ENCODE data around the gene PTMA.
A peak's percentile ranks its signal among the peaks of the same experiment; 100 is the strongest.

PTMA gene

DNA sequence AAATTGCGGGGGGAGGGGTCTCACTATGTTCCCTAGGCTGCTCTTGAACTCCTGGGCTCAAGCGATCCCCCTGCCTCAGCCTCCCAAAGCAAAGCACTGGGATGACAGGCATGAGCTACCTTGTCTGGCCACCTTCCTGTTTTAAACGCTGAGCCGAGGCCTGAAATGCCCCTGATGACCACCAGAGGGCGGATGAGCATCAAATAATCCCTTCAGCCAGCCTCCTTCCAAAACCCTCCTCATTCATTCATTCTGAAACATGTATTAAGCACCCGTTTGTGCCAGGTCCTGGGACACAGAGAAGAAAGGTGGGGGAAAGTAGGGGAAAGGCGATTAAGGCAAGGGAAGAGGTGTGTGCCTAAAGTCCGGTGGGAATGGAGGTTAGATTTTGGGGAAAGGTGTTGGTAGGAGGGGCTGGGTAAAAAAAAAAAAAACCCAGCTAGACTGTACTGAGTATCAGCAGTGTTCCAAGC, 30.7 kb upstream of the PTMA start:
- peak; percentile 87 for DNase-seq

DNA sequence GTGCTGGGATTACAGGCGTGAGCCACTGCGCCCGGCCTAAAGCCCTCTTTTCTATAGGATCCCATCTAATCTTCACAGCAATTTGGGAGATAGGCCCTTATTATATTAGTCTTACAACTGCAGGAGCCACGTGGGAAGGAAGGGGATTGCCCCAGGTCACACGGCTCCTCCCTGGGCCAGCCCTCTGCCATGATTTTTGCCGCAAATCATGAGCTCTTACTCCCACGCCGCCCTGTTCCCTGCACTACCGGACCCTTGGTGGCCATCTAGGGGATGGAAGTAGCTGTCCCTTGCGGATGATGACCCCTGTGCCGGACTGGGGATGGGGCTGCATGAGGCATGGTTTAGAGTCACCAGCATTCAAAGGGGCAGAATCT, 28.4 kb upstream of the PTMA start:
- no peak for DNase-seq

DNA sequence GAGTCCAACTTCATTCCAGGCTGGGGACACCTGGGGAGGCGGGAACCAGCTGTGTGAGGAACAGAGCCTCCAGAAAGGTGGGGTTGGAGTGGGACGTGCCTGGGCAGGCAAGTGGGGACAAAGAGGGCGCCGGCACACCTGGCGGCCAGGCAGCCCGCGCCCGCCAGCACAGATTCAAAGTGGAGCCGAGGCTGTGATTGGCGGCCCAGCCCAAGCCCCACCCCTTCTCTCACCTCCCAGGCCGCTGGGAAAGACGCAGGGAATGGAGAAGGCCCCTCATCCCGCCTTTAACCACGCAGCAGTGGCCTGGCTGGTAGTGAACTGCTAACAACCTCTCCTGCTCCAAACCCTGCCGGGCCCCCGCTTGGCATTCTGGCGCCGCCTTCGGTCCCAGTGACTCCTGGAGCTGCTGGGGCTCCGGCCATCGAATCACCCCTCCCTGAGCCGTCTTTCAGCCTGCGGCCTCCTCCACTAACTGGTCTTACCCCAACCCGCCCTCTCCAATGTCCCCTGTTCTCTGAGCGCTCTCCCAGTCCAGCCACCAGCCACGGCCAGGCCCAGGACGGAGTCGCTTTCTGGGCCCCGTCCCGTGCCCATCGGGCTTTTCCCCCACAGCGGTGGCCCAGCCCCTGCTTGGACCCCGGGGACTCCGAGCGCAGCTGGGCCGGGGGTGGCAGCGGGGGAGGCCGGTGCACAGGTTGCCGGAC, 27.9 kb upstream of the PTMA start:
- DNase-seq: no peak

DNA sequence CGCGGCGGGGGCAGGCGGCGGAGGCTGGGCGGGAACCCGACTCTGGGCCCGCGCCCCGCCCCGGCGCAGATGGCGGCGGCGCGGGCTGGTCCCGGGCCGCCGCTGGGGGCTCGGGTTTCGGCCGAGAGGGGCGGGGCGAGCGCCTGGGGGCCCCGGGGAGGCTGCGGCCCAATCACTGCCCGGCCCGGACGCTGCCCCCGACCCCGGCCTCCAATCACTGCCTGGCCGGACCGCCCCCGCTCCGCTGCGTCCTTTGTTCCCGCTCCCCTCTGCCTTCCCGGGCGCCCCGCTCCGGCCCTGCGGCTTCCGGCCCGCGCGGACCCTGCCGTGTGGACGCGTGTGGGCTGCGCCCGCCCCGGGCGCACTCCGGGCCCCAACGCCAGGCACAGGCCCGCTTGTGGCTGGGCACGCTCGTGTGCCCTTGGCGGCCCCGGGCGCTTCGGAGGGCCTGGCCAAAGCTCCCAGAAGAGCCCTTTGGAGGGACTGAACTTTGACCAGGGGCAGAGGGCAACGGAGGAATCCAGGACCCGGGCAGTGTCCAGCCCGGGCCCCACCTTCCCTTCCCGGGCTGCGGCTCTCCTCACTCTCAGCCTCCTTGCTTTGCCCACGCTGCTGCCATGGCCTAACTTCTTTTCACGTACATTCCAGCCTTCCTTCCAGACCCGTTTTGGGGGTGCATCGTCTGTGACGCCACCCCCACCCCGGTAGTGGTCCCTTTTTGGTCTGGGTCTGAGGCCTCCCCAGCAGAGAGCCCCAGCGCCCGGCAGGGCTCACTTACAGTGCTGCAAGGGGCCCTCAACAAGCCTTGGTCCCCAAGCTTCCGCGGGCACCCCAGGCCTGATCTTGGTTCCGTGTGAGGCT, 27.1 kb upstream of the PTMA start:
- no peak for DNase-seq

DNA sequence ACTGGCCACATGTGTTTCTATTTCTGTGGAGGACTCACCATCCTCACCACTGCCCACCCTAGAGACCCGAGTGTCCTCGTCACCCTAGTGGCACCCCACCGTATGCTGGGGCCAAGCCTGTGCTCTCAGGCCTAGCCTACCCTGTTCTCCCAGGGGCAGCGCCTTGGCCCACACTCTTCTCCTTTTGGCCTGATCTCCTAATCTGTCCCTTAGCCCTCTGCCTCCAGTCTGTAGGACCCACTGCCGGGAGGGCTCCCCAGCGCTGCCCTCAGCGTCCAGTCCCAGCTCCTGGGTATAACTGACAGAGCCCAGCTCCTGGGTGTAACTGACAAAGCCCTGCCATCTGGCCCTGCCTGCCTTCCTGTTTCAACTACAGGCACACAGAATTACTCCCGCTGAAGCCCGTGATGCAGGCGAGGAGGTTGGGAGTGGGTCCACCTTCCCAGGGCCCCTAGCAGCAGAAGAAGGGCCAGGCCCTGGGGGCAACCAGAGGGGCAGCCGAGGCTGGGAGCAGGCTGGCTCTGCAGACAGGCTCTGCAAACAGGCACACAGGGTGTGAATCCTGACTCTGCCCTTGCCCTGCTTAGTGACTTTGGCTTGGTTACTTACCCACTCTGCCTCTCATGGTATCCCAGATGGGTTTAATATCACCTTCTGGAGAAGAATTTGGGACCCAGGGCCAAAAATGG, 25.6 kb upstream of the PTMA start:
- DNase-seq: peak; percentile 83

DNA sequence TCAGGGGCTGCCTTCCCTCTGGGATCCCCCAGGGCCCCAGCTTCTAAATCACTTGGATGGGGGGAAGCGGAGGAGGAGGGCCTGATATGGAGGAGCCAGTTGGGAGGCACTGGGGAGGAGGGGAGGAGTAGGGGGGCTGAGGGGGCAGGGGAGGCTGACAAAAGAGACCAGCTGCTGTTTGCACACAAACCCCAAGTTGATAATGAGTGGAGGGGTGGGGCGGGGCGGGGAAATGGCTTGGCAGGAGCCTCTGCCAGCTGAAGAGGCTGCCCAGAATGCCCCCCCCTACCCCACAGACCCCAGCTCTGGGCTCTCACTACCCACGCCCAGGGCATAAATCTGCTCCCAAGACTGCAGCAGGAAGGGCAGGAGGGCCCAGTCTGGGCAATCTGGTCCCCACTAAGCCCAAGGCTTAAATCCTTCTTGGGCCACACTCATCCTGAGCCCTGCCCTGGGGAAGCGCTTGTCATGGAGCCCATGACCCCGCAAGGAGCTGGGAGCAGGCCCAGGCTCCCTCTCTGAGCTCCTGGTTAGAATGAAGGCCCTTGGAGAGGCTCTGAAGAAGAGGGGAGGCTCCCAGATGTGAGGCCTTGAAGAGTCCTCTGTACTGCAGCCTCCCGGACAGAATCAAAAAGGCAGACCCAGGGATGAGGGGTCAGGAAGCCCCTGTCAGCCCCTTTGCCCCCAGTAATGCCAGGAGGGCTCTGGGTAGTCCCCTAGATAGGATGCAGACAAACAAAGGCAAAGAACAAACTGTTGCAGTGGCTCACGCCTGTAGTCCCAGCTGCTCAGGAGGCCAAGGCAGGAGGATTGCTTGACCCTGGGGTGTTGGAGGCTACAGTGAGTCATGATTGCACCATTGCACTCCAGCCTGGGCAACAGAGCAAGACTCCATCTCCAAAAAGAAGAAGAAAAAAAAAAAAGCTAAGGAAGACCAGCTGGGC, 24.8 kb upstream of the PTMA start:
- peak; percentile 82 for DNase-seq

DNA sequence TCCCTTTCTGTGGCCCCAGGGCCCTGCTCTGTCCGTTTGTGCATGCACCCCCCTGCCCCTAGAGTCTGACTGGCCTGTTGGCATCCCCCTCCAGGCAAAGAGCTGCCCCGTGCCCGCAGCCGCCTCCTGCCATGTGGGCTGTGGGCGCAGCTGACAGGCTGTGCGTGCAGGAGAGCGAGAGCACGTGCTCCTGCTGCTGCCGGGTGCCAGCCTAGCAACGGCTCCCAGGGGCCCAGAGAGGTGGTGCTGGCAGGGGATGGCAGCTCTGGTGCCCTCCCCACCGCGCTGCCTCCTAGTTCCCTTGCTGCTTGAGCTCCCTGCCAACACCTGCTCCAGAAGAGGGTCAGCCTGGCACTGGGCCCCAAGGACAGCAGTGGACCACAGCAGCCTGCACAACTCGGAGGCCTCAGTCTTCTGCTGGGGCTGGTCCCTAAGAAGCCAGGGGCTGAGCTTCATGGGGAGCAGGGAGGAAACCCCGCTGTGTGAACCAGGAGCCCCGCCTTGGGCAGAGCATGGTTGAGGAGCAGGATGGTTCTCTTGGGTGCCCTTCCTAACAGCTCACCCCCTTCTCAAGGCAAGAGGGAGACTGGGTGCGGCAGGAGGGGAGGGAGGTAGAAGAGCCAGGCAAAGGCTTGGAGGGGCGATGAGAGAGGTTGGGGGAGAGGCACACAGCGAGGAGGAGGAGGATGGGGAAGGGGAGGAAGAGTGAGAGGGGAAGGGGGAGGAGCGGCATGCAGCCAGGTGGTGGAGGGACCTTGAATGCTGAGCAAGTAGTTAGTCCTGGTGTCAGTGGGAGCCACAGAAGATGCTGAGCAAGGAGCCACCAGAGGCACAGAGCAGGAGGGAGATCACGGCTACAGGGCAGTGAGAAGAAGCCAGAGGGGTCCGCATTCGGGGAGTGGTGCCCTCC, 23.8 kb upstream of the PTMA start:
- DNase-seq: peak; percentile 75

DNA sequence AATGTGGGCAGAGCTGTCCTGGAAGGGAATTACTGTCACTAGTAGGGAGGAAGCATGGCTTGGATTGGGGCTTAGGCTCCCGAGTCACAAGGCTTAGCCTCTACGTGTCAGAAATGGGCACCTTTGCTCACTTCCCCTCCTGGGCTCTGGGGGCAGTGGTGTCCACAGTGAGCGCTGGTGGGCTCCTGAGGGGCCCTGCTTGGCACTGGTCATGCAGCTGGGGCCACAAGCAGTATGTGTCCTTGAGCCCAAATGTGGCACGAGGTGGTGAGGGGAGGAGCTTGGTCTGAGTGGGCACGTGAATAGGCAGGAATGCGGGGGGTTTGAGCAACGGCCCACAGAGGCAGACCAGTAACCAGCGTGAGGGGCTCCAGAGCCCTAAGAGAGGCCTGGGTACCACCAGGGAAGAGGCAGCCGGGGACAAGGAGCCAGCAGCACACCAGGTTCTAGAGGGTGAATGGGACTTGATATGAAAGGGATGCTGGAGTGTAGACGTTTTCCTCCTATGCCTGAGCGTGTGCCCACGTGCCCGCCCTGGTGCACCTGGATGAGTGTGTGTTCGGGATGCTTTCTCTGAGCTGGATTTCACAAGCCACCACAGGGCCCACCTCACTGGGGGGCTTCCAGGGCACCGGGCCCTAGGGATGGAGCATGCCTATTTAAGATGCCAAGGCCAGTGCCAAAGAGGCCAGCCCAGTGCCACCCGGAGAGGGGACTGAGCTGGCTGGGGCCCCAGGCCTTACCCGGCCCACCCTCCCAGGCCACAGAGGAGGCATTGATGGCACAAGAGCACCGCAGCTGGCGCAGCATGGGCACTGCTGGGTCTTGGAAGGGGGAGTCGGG, 22.8 kb upstream of the PTMA start:
- DNase-seq: peak; percentile 34

DNA sequence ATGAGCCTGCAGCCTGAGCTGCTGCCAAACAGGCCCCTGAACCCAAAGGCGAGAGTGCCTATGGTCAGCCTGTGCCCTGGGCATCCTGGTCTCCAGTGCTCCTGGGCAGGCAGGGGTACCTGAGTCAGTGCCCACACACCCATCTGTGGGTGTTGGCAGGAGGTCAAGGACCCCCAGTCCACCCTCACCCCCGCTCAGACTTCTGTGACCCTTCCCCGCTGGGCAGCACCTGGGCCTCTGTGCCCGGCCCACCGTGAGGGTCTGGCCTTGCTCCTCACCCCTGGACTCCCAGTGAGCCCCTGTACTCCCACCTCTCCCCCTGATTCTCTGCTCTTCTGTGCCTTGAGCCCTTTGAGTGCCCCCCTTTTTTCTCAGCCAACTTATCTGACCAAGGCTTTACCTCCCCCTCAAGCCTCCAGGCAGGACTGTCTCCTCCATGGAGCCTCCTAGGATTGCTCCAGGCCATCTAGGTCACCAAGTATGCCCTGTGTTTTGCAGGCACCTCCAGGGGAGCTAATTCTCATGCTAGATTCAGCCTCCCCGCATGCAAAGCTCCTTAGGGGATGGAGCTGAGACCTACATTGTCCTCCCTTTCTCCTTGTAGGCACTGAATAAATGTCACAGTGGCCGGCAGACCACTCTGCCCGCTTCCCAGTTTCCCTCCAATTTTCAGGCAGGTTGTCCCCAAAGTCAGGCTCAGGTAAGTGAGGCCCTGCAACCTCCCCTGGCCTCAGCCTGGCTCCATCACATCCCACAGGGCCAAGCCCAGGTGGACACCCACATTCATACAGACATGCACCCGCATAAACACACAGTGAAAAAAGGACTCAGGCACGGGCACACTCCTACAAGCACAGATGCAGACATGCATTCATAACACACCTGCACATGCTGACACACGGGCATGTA, 21.9 kb upstream of the PTMA start:
- DNase-seq: no peak

DNA sequence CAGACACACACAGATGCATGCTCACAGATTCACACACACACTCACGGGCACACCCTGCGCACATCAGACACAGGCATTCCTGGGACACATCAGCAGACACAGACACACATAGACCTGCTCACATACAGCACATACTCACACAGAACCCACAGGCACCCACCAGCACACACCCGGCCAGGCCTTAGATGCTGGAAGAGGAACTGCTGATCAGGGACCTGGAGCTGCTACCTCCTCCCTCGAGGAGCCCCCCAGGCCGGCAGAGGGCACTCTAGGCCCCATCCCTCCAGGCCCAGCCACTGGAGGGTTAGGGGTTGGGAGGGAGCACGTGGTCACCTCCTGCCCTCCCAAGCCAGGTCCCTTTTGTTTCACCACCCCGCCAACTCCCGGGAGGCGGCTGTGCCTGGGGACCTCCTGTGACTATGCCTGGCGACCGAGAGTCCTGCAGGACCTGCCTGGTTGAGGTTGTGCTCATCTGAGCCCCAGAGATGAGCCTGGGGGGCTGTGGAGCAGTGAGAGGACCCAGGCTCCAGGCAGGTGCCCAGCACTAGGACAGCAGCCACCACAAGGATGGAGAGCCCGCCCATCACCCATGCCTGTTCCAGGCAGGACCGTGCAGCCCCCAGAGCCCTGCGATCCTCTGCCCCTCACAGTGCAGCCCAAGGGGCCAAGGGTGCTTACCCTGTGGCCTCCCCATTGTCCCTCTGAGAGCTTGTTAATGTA, 21.0 kb upstream of the PTMA start:
- DNase-seq: peak; percentile 75

DNA sequence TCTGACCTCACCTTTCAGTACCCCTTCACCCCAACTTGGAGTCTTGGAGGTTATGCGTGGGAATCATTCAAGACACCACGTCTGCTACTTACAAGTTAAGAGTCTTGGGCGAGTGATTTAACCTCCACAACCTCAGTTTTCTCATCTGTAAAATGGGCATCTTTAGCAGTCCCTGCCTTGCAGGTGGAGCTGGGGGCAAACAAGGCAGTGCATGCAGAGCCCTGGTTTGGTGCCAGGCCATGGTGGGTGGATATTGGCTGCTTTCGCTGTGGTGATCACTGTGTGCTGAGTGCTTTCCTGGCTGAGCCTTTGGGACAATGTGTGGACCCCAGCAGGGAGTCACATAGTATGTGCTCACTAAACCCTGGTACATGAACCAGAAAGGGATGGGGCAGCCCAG, 20.4 kb upstream of the PTMA start:
- DNase-seq: no peak

DNA sequence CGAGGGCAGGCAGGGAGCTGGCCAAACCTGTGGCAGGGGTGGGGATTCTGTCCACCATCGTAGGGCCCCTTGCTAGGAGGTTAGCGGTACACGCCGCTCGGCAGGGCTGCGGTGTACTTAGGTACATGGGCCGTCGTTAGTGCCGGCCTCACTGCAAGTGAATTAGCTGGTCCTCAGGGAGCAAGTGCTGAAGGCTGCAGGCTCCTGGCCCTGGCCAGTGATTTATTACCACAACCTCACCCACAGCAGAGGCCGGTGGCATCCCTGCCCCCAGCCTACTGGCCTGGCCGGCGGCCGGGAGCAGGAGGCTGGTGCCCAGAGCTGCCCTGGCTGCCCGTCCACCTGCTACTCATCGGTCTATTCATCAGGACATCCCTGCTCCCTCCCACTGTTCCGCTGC, 19.6 kb upstream of the PTMA start:
- no peak for DNase-seq

DNA sequence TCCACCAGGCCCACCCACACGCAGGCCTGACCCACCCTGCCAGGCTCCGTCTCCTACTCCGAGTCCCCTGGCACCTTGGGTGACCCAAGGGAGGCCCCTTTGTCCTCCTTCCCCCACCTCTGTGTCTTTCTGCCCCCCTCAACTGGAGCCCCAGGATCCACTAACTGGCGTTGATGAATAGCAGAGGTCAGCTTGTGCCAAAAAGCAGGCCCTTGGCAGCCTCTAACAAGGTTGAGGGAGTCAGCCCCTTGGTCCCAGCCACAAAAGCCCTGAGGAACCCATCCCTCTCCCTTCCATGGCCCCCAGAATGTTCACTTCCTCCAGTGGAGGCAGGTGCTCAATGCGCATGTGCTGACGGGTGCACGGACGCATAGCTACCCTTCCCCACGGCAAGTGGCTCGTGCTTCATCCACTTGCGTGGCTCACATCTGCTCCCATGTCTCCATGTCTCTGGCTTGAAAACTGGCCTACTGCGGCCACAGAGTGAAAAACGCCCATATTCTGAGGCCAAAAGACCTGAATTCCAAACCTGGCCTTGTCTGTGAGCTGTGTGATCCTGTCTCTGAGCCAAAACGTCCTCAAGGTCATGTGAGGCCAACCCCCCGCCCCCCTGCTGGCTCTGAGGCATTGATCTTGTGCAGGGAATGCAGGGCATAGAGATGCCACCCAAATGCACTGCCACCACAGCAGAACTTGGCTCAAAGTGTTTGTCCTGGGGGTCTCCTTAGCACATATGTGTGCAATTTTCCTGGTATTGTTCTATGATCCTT, 19.0 kb upstream of the PTMA start:
- DNase-seq: no peak

DNA sequence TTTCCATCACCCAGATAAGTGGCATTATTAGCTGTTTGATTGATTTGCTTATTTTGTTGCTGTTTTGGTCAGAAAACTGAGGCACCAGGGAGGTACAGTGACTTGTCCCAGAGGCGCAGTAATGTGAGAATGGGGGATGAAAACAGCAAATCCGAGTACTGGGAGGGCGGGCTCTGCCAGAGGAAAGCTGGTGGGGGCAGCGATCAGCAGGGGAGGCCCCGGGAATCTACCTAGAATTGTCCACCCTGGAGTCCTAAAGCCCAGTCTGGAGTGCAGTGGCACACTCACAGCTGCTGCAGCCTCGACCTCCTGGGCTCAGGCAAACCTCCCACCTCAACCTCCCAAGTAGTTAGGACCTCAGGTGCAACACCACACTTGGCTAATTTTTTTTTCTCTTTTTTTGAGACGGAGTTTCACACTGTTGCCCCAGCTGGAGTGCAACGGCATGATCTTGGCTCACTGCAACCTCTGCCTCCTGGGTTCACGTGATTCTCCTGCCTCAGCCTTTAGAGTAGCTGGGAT, 17.0 kb upstream of the PTMA start:
- DNase-seq: no peak

DNA sequence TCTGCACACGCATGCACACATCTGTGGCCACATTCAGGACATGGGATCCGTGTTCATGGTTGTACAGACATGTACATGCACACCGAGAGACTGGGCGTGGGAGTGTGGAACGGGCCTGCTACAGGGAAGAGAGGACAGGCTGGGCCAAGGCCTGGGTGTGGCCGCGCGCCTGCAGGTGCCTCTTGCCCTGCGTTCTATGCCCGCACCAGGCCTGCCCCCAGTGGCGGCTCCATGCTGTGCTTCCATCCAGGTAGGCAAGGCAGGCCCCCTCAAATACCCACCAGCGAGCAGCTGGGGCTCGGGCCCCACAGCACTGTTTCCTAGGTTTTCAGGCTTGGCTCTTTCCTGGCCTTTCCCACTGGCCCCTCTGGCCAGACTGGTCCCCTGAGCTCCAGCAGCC, 15.5 kb upstream of the PTMA start:
- no peak for DNase-seq

DNA sequence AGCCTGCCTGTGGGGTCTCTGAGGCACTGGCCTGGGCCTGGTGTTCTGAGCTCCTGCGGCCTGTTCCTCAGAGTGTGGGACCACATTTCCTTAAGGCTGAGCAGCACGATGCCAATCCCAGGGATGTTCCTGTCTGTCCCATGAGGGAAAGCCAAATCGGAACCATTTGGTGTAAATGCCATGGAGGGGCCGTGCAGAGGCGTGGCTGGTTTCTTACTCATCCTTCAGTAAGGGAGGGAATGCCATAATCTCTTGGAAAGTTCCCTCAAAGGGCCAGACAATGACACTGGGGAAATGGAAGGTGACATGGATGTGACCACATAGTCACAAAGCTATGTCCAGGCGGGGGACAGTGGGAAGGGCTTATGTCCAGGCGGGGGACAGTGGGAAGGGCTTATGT, 14.4 kb upstream of the PTMA start:
- DNase-seq: no peak

DNA sequence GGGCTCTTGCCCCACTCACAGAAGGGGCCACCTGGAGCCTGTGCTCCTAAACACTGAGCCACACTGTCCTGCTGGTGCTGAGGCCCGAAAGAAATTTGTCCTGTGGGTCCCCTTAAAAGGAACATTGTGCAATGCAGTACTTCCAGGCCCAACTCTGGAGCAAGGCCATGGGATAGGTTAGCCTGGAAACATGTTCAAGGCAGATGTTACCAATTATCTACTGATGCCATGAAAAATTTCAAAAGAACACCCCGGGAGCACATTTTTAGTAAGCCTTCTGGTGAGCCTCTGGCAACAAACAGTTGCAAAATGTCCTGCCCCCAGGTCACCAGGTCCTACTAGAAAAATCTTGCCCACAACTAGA, 12.3 kb upstream of the PTMA start:
- DNase-seq: no peak

DNA sequence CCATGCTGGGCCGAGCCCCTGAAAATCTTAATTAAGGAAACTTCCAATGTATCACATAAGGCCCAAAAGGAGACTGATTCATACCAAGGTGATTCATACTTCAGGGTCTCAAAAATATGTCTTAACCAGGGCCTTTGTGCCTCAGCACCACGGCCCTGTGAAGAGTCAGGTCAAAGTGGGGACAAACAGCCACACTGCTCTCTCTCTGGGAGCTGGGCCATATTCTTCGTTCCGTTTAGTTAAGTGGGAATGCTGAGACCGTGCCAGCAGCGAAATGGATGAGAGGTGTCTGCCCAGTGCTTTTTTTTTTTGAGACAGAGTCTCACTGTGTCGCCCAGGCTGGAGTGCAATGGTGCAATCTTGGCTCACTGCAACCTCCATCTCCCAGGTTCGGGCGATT, 9.3 kb upstream of the PTMA start:
- DNase-seq: no peak
